Vagina (tissue), 2 donors: Measurements from ENCODE around the gene TPBGL.

ENCODE experiments used
- POLR2A ChIP-seq, 2 donors: fragments of 450-650 bp; IDR thresholded peaks; one replicate each; pipeline ENCODE4 v1.6.1; 2017; ENCODE audit warnings: antibody characterized with exemption in 2 of 2, mild to moderate bottlenecking in 2 of 2, moderate library complexity in 2 of 2
- POLR2AphosphoS5 ChIP-seq, 2 donors: sonication (generic); formaldehyde crosslinking; IDR thresholded peaks; one replicate each; pipeline ENCODE4 v1.9.0; 2017; ENCODE audit warnings: antibody characterized with exemption in 2 of 2, mild to moderate bottlenecking in 2 of 2, low read depth in 1 of 2; ENCODE audit not compliant: insufficient read depth in 1 of 2
- TF ChIP-seq, protein P1 (sequence below), 3 experiments: fragments of 450-650 bp in 2 of 3; fragments of 200-600 bp in 1 of 3; sonication (generic) in 1 of 3; IDR thresholded peaks; one replicate each; pipeline ENCODE4 v1.5.1; 2017 to 2019; ENCODE audit warnings: antibody characterized with exemption in 3 of 3, mild to moderate bottlenecking in 2 of 3, moderate library complexity in 2 of 3

DNA sequence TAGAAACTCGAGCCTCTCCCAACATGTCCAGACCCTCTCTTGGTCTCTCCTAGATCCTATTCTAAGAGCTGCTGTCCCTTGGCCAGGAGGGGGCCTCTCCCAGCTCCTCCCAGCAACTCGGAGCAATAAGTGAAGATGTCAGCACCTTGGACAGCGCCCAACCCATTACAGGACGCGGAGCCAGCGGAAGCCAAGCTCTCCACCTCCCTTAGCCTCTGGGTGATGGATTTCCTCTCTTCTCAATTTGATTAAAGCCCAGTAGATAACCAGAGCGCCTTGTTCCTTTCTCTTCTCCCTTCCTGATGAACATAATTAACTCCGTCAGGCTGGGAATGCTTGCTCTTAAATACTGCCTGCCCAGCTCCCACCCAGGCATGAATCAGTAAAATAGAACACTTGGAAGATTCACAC, 26.2 kb upstream of the TPBGL start:
- TF ChIP-seq POLR2A (IDR thresholded peaks at IDR 0.05) (no peak), POLR2AphosphoS5 (IDR thresholded peaks at IDR 0.05; ENCODE audit: insufficient read depth in 1 of 2, low read depth in 1 of 2) (no peak)
- TF ChIP-seq, protein P1, sequence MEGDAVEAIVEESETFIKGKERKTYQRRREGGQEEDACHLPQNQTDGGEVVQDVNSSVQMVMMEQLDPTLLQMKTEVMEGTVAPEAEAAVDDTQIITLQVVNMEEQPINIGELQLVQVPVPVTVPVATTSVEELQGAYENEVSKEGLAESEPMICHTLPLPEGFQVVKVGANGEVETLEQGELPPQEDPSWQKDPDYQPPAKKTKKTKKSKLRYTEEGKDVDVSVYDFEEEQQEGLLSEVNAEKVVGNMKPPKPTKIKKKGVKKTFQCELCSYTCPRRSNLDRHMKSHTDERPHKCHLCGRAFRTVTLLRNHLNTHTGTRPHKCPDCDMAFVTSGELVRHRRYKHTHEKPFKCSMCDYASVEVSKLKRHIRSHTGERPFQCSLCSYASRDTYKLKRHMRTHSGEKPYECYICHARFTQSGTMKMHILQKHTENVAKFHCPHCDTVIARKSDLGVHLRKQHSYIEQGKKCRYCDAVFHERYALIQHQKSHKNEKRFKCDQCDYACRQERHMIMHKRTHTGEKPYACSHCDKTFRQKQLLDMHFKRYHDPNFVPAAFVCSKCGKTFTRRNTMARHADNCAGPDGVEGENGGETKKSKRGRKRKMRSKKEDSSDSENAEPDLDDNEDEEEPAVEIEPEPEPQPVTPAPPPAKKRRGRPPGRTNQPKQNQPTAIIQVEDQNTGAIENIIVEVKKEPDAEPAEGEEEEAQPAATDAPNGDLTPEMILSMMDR (IDR thresholded peaks at IDR 0.05) = no peak
